WTC11 (cell line): ENCODE results near the gene CST3. TPM values are rescaled to one million over a fixed set of nuclear protein-coding genes. Genes with fewer than 3 reads are reported as not detected.
A peak's percentile ranks its signal among the peaks of the same experiment; 100 is the strongest.

Source experiments
- ATAC-seq: fragments of 200-7000 bp; cut with Tn5 transposase; 2 replicates; pipeline ENCODE4 v1.10.0; 2021; ENCODE audit warnings: mild to moderate bottlenecking, moderate library complexity
- CTCF ChIA-PET: fragments of 300-600 bp; sonication (Branson Sonifier 250); formaldehyde crosslinking; loops from one replicate; lab custom pipeline; 2021; ENCODE audit warnings: antibody characterized with exemption; lab: Charles Lee
- POLR2A ChIA-PET: fragments of 350-600 bp; sonication (Branson Sonifier 250); formaldehyde crosslinking; loops from one replicate; lab custom pipeline; 2021; ENCODE audit warnings: antibody characterized with exemption; lab: Charles Lee
- DNase-seq: peaks from one replicate; pipeline ENCODE4 v3.0.0; 2021; ENCODE audit warnings: low spot score
- H3K27ac Mint-ChIP-seq: 2 replicates; pipeline ENCODE4 v1.8.0; 2021; ENCODE audit warnings: mixed read lengths
- H3K27me3 Mint-ChIP-seq: 2 replicates; pipeline ENCODE4 v1.8.0; 2021; ENCODE audit warnings: low read depth, mild to moderate bottlenecking, moderate library complexity, mixed read lengths
- H3K36me3 Mint-ChIP-seq: 2 replicates; pipeline ENCODE4 v1.8.0; 2021; ENCODE audit warnings: mixed read lengths
- H3K4me1 Mint-ChIP-seq: 2 replicates; pipeline ENCODE4 v1.8.0; 2022; ENCODE audit warnings: mixed read lengths
- H3K4me3 Mint-ChIP-seq: 2 replicates; pipeline ENCODE4 v1.8.0; 2021; ENCODE audit warnings: mild to moderate bottlenecking, moderate library complexity, mixed read lengths
- H3K9me3 Mint-ChIP-seq: 2 replicates; pipeline ENCODE4 v1.8.0; 2021; ENCODE audit warnings: mixed read lengths
- ATF1 ChIP-seq: sonication (generic); formaldehyde crosslinking; IDR thresholded peaks from 2 replicates; pipeline ENCODE4 v1.8.1; 2023; ENCODE audit warnings: mild to moderate bottlenecking, moderate library complexity, missing genetic modification reagents
- CREB1 ChIP-seq: sonication (generic); formaldehyde crosslinking; IDR thresholded peaks from 2 replicates; pipeline ENCODE4 v1.8.0; 2023; ENCODE audit warnings: mild to moderate bottlenecking, missing genetic modification reagents
- ETV6 ChIP-seq: sonication (generic); formaldehyde crosslinking; IDR thresholded peaks from 2 replicates; pipeline ENCODE4 v1.8.1; 2022; ENCODE audit warnings: mild to moderate bottlenecking, missing genetic modification reagents
- FOXP4 ChIP-seq: sonication (generic); formaldehyde crosslinking; IDR thresholded peaks from 2 replicates; pipeline ENCODE4 v1.8.0; 2022; ENCODE audit warnings: mild to moderate bottlenecking, missing genetic modification reagents
- GRHL2 ChIP-seq: fragments of 250-450 bp; sonication (Bioruptor Pico); IDR thresholded peaks from 2 replicates; pipeline ENCODE4 v1.8.0; 2022; ENCODE audit warnings: mild to moderate bottlenecking, moderate library complexity; ENCODE audit not compliant: insufficient replicate concordance, severe bottlenecking
- HMGA2 ChIP-seq: fragments of 250-450 bp; sonication (Bioruptor Pico); IDR thresholded peaks from 2 replicates; pipeline ENCODE4 v1.4.0; 2021; ENCODE audit warnings: mild to moderate bottlenecking, moderate library complexity
- HMGXB4 ChIP-seq: sonication (generic); formaldehyde crosslinking; IDR thresholded peaks from 2 replicates; pipeline ENCODE4 v1.8.1; 2023; ENCODE audit warnings: mild to moderate bottlenecking, moderate library complexity, missing genetic modification reagents
- NFATC4 ChIP-seq: fragments of 250-450 bp; sonication (Bioruptor Pico); IDR thresholded peaks from 2 replicates; pipeline ENCODE4 v1.9.0; 2021; ENCODE audit warnings: mild to moderate bottlenecking
- OVOL2 ChIP-seq: fragments of 250-450 bp; sonication (Bioruptor Pico); IDR thresholded peaks from 2 replicates; pipeline ENCODE4 v1.9.0; 2021; ENCODE audit warnings: mild to moderate bottlenecking, borderline replicate concordance
- PRRX2 ChIP-seq: fragments of 250-450 bp; sonication (Bioruptor Pico); IDR thresholded peaks from 2 replicates; pipeline ENCODE4 v1.8.0; 2021; ENCODE audit warnings: mild to moderate bottlenecking
- RELA ChIP-seq: sonication (generic); formaldehyde crosslinking; IDR thresholded peaks from 2 replicates; pipeline ENCODE4 v1.8.1; 2022; ENCODE audit warnings: missing genetic modification reagents, mild to moderate bottlenecking, borderline replicate concordance
- SOX15 ChIP-seq: fragments of 250-450 bp; sonication (Bioruptor Pico); IDR thresholded peaks from 2 replicates; pipeline ENCODE4 v1.9.0; 2021; ENCODE audit warnings: mild to moderate bottlenecking
- SP1 ChIP-seq: sonication (generic); formaldehyde crosslinking; conservative IDR thresholded peaks from 2 replicates; pipeline ENCODE4 v1.8.1; 2022; ENCODE audit warnings: missing genetic modification reagents
- TEAD1 ChIP-seq: sonication (generic); formaldehyde crosslinking; IDR thresholded peaks from 2 replicates; pipeline ENCODE4 v1.8.0; 2022; ENCODE audit warnings: mild to moderate bottlenecking, missing genetic modification reagents
- USF1 ChIP-seq: sonication (generic); formaldehyde crosslinking; IDR thresholded peaks from 2 replicates; pipeline ENCODE4 v1.8.0; 2022; ENCODE audit warnings: mild to moderate bottlenecking, missing genetic modification reagents
- USF2 ChIP-seq: sonication (generic); formaldehyde crosslinking; IDR thresholded peaks from 2 replicates; pipeline ENCODE4 v1.8.1; 2023; ENCODE audit warnings: mild to moderate bottlenecking, missing genetic modification reagents, moderate library complexity
- ZBTB21 ChIP-seq: sonication (generic); formaldehyde crosslinking; IDR thresholded peaks from 2 replicates; pipeline ENCODE4 v1.8.1; 2023; ENCODE audit warnings: mild to moderate bottlenecking, missing genetic modification reagents, borderline replicate concordance
- ZNF121 ChIP-seq: sonication (generic); formaldehyde crosslinking; IDR thresholded peaks from 2 replicates; pipeline ENCODE4 v1.8.0; 2023; ENCODE audit warnings: missing genetic modification reagents
- ZNF219 ChIP-seq: sonication (generic); formaldehyde crosslinking; IDR thresholded peaks from 2 replicates; pipeline ENCODE4 v1.8.0; 2023; ENCODE audit warnings: missing genetic modification reagents, mild to moderate bottlenecking, borderline replicate concordance
- ZNF317 ChIP-seq: sonication (generic); formaldehyde crosslinking; IDR thresholded peaks from 2 replicates; pipeline ENCODE4 v1.8.1; 2023; ENCODE audit warnings: low read depth, mild to moderate bottlenecking, moderate library complexity, missing genetic modification reagents, borderline replicate concordance
- ZNF425 ChIP-seq: fragments of 250-450 bp; sonication (Bioruptor Pico); conservative IDR thresholded peaks from 2 replicates; pipeline ENCODE4 v1.9.0; 2021; ENCODE audit warnings: mild to moderate bottlenecking
- ZNF512 ChIP-seq: sonication (generic); formaldehyde crosslinking; IDR thresholded peaks from 2 replicates; pipeline ENCODE4 v1.8.1; 2022; ENCODE audit warnings: missing genetic modification reagents, borderline replicate concordance
- total RNA-seq: library from RNA; stranded (reverse); gene quantifications from 3 replicates; pipeline ENCODE4 v1.2.3, GENCODE V29; 2021

CST3 gene
- total RNA-seq, 1 experiment from 2014 or later = 52.1 TPM

- no peak overlapping the region for H3K27ac Mint-ChIP-seq
- peaks cover 4% of the 10 kb centered on the region; the same call in 1 of the 2 replicates for H3K27me3 Mint-ChIP-seq
- ATAC-seq = 0 out of 2 replicates have a peak, but pooled peaks have one; percentile 30
- TF ChIP-seq NFATC4 (CRISPR knock-in tag) = no peak
- TF ChIP-seq ZNF219 (CRISPR knock-in tag) = no peak
- TF ChIP-seq ZNF425 (CRISPR knock-in tag) = no peak
- no peak for TF ChIP-seq USF2
- no peak for TF ChIP-seq HMGXB4 (CRISPR knock-in tag)
- TF ChIP-seq, all 79 proteins: peak for 0
- H3K9me3 Mint-ChIP-seq = no peaks in the 10 kb centered on the region; the same call in 1 of the 2 replicates
- H3K4me3 Mint-ChIP-seq = no peak overlapping the region
- ChIA-PET CTCF (interaction anchor here (1.2 to 2.2 kb wide), 3 partner anchors 11 to 215 kb away, joined by 3 to 13 read pairs (median 9); no protein-coding TSS in a partner anchor), POLR2A (no interaction called here)
- no peak for DNase-seq
- peaks cover 12% of the 10 kb centered on the region for H3K4me1 Mint-ChIP-seq
- no peaks in the 10 kb centered on the region for H3K36me3 Mint-ChIP-seq
Measured at GRCh38 chr20:23657202-23657601, 19.4 kb upstream of the CST3 start.

GRCh38 chr20:23656372-23656771 is 18.6 kb upstream of the CST3 start:
- H3K4me1 Mint-ChIP-seq = peaks cover 12% of the 10 kb centered on the region
- CTCF ChIA-PET = interaction anchor here (1.2 to 2.2 kb wide), 3 partner anchors 12 to 215 kb away, joined by 3 to 13 read pairs (median 9); no protein-coding TSS in a partner anchor
- no peak overlapping the region for H3K4me3 Mint-ChIP-seq
- TF ChIP-seq ZNF317 (no peak), HMGA2 (CRISPR knock-in tag) (no peak), CREB1 (no peak), SOX15 (no peak), ZNF425 (CRISPR knock-in tag) (no peak), ETV6 (CRISPR knock-in tag) (no peak), FOXP4 (CRISPR knock-in tag) (no peak), ZNF121 (no peak), TEAD1 (no peak), ZNF512 (no peak), GRHL2 (CRISPR knock-in tag) (no peak), USF1 (CRISPR knock-in tag) (no peak), PRRX2 (CRISPR knock-in tag) (no peak), ZBTB21 (CRISPR knock-in tag) (no peak), SP1 (no peak), ATF1 (CRISPR knock-in tag) (no peak), OVOL2 (CRISPR knock-in tag) (no peak), RELA (no peak)
- H3K36me3 Mint-ChIP-seq = no peaks in the 10 kb centered on the region
- no peaks in the 10 kb centered on the region; the same call in 1 of the 2 replicates for H3K9me3 Mint-ChIP-seq
- no peak overlapping the region for H3K27ac Mint-ChIP-seq
- no peak for DNase-seq
- ATAC-seq = peak; percentile 64
- peaks cover 4% of the 10 kb centered on the region; the same call in 1 of the 2 replicates for H3K27me3 Mint-ChIP-seq
- POLR2A ChIA-PET = no interaction called here
